Astrocyte of the cerebellum (primary cell): ENCODE data around the gene BYSL.

Source experiments
- DNase-seq: peaks from one replicate; pipeline ENCODE4 v3.0.0-alpha.2; 2011; ENCODE audit warnings: low read depth
- H3K4me3 ChIP-seq: 2 replicates; pipeline ENCODE4 v1.5.1; 2011; ENCODE audit warnings: mild to moderate bottlenecking, low read depth, low read length, moderate library complexity
- in situ Hi-C: cut with HindIII; loops from 2 replicates; pipeline ENCODE4 v1.10.0; 2017; ENCODE audit warnings: low sequenced_read_pairs
- TF ChIP-seq, protein P1 (sequence below): IDR thresholded peaks from 2 replicates; pipeline ENCODE4 v1.5.1; 2012; ENCODE audit warnings: low read length, low read depth, moderate library complexity, mild to moderate bottlenecking; ENCODE audit errors: missing control alignments

Gene BYSL

DNA sequence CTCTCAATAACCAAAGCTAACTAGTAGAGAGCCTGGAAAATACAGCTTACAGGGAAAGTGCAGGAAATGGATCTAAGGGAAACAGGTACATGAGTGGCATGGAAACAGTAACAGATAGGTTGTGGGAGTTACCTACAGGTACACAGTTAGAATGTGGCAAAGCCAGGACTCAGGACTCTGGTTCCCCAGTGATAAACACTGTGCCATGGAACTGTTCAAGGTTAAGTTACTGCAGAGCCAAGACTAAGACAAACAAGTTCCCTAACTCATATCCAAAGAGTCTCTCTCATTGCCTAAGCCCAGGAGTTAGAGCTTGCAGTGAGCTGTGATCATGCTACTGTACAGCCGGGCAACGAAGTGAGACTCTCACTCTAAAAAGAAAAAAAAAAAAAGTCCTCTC lies 7.0 kb upstream of the BYSL start:
- in situ Hi-C loops, result no loop called here
- no peak overlapping the region for H3K4me3 ChIP-seq
- DNase-seq, result no peak
- TF ChIP-seq, protein P1, sequence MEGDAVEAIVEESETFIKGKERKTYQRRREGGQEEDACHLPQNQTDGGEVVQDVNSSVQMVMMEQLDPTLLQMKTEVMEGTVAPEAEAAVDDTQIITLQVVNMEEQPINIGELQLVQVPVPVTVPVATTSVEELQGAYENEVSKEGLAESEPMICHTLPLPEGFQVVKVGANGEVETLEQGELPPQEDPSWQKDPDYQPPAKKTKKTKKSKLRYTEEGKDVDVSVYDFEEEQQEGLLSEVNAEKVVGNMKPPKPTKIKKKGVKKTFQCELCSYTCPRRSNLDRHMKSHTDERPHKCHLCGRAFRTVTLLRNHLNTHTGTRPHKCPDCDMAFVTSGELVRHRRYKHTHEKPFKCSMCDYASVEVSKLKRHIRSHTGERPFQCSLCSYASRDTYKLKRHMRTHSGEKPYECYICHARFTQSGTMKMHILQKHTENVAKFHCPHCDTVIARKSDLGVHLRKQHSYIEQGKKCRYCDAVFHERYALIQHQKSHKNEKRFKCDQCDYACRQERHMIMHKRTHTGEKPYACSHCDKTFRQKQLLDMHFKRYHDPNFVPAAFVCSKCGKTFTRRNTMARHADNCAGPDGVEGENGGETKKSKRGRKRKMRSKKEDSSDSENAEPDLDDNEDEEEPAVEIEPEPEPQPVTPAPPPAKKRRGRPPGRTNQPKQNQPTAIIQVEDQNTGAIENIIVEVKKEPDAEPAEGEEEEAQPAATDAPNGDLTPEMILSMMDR, result no peak

DNA sequence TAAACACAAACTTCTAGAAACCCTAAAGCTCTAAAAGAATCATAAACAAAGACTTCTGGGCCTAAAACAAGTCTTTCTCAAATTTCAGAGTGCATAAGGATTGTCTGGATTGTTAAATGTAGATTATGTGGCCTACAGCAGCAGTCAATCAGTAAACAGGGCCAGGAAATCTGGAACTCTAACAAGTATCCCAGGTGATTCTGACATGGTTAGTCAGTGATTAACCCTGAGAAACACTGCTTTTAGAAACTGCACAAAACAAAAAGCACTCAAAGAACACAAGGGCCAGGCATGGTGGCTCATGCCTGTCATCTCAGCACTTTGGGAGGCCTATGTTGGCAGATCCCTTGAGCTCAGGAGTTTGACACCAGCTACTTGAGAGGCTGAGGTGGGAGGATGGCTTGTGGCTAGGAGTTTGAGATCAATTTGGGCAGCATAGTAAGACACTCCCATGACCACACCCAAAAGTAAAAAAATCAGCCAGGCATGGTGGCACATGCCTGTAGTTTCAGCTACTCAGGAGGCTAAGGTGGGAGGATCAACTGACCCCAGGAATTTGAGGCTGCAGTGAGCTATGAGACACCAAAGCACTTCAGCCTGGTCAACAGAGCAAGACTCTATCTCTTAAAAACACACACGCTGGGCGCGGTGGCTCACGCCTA lies 6.3 kb upstream of the BYSL start:
- no peak overlapping the region for H3K4me3 ChIP-seq
- in situ Hi-C loops, result no loop called here
- TF ChIP-seq, protein P1, result no peak
- DNase-seq, result no peak

DNA sequence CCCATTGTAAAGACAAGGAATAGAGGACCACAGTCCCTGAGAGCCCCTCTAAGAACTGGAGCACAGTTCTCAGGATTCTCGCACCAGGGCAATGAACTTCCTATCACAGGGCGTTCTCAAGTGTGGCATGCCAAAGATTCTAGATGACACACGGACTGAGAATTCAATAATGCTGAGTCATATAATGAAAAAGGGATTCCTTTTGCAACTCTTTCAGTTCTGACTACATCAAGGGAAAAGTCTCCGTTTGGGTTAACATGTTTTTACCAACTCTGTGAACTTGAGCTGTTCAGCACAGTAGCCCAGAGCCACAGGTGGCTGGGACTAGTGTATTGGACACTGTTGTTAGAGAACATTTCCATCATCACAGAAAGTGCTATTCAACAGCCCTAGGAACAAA lies 3.8 kb upstream of the BYSL start:
- H3K4me3 ChIP-seq, result no peak overlapping the region
- TF ChIP-seq, protein P1, result no peak
- in situ Hi-C loops, result no loop called here
- DNase-seq, result peak; percentile 87

DNA sequence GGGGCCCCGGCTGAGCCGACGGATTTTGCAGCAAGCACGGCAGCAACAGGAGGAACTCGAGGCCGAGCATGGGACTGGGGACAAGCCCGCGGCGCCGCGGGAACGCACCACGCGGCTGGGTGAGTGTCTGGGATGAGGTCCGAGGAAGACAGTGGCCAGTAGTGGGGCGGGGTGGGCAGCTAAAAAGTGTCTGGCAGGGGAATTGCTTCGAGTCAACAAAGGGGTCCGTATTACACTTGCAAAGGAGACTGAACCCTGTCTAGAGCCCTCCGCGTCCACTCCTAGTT lies 356 bp downstream of the BYSL start:
- no peak for DNase-seq
- peak overlapping the region; percentile 83 for H3K4me3 ChIP-seq
- in situ Hi-C loops, result no loop called here
- TF ChIP-seq, protein P1, result no peak

DNA sequence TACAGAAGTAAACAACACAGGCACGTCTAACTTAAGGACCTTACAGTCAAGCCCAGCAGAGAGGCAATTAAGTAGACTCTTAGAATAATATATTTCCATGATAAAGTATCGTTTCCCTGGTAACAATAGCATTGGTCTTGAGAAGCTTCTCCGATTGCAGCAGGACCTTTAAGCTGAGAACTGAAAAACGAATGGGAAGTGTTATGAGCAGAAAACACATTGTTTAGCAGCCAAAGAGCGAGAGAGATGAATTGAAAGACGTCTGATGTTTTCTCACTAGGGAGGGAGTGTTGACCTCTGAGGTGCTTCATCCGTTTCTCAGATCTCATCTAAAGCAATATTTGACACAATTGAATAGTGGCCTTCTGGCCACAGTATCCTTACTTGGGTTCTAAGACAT lies 855 bp downstream of the BYSL start:
- in situ Hi-C loops, result no loop called here

DNA sequence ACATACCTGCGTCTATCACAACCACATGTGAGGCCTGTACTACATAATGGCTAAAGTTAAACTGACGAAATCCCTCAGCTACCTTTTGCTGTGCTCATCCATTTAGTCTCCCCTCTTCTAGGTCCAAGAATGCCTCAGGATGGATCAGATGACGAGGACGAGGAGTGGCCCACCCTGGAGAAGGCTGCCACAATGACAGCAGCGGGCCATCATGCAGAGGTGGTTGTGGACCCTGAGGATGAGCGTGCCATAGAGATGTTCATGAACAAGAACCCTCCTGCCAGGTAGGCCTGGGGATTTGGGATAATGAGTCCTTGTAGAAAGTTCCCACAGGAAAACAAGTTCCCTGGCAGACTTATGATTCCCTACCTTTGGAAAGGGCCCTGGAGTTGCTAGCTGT lies 6.0 kb downstream of the BYSL start:
- in situ Hi-C loops, result no loop called here
- H3K4me3 ChIP-seq, result no peak overlapping the region
- TF ChIP-seq, protein P1, result no peak
- no peak for DNase-seq

More for the DNA sequence above, 855 bp downstream of the BYSL start:
- H3K4me3 ChIP-seq, result peak overlapping the region; percentile 83
- TF ChIP-seq, protein P1, result no peak
- DNase-seq, result no peak
